A549 treated with AZD2906 at 1 μM for 4 hours (cell line): ENCODE data around the gene DMP1. TPM values are rescaled to one million over a fixed set of nuclear protein-coding genes. Genes with fewer than 3 reads are reported as not detected.

Experiments
- total RNA-seq: library from RNA; stranded (reverse); fragments of 200-300 nt; extraction: Qiagen RNA extraction; gene quantifications from 5 replicates; pipeline ENCODE4 v1.2.3, GENCODE V29; 2022

Gene DMP1
- total RNA-seq, result 0.05 TPM in 1 of 5 replicates, not detected in the others

GRCh38 chr4:87649980-87650379, at the start of gene DMP1:
DMP1 (plus strand) TSS chr4:87650280; CDS start chr4:87656493, 6,213 bp downstream.

GRCh38 chr4:87608229-87608628, 41.9 kb upstream of the DMP1 start, which contains the start of gene DSPP:
DSPP (plus strand) TSS chr4:87608529; CDS start chr4:87610909, 2,380 bp downstream.

Other genes with a start within 250 kb of the DMP1 start
- gene NUDT9, start 227.7 kb upstream of the DMP1 start, total RNA-seq, result 23.7 to 30.6 TPM (median 25.0 TPM) in 5 replicates
- gene SPARCL1, start 120.9 kb upstream of the DMP1 start, total RNA-seq, result not detected in 5 replicates
- gene DSPP, start 41.8 kb upstream of the DMP1 start, total RNA-seq, result not detected in 5 replicates
- gene IBSP, start 149.3 kb downstream of the DMP1 start, total RNA-seq, result not detected in 5 replicates
- gene MEPE, start 182.7 kb downstream of the DMP1 start, total RNA-seq, result not detected in 5 replicates